Activated T-helper 1 cell treated with anti-CD3 and anti-CD28 coated beads, Interleukin-2, amount 50 U/mL, for 16 hours (primary cell): ENCODE results near the gene SP3.

Experiments used
- DNase-seq, 2 donors: peaks; one replicate each; pipeline ENCODE4 v3.0.0-alpha.2; 2020; ENCODE audit warnings: low read depth in 1 of 2, low spot score in 1 of 2

SP3 gene

DNA sequence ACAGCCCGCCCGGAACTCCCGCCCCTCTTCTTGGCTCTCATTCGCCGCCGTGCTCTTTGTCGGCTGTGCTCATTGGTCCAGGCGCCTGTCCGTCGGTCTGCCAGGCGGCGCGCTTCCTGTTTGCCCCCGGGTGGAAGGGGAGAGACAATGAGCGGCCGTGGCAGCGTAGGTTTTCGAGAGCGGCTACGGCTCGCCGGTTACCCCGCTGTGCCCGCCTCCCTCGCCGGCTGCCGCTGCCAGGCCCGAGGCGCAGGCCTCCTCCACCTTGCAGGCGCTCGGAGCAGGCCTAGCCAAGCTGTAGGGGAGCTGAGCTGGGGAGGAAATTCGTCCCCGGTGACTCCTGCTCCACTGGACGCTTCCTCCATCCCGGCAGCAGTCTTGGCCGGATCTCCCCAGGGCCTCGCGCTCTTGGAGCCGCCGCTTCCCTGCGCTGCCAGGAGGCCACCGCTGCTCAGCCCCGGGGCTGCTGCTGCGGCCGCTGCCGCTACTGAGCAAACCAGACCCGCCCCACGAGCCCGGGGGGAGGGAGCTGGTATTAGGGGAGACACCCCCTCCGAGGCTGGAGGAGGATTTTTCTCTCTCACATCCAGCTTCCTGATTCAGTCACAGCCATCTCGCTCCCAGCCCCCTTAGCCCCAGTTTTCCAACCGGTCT lies at the start of gene SP3:
TSS of gene SP3 (minus strand) at position 2 of the 654 bp plus-strand sequence. CDS start 202 bp downstream, outside the sequence.
- DNase-seq = peak; percentile 88 to 92

DNA sequence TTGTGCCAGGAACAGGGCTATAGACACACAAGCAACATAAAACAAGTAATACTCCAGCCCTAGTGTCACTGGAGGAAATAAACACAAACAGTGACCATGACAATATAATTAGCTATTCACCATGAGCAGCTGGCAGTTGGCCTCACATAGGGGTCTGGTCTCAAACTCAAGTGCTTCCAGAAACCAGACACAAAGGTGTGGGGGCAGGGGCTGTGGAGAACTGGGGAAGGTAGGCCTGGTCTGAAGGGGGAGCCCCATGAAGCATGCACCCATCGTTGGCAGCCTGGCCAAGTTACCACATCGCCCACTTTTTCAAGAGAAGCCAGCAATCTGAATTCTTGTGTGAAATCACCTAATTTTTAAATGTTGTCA lies 49.5 kb upstream of the SP3 start:
- DNase-seq = no peak

DNA sequence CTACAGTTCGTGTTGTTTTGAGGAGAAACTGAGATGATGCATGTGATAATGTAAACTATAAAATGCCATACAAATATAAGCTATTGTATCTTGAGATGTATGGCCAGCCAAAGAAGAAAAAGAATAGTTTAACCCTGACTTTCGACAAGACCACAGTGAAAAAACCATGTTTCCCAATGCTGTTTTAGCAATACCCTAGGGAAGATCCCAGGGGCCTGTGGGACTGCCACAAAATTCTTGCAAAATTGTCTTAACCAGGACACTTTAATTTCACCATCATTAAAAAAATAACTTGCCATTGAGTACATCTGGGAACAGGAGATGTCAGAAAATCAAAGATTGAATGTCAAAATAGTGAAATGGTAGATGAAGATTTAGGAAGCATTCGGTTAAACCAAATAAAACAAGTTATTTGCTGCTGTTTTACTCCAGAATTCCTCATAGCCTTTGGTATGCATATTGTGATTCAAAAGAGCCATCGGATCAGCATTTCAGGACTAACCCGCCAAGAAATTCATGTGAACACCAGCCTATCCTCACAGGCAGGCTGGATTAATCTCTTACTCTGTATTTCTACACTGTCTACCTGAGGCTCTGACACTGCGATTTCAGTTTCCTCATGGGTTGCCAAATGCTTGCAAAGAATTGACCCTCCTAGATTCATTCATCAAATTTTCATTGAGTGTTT lies 49.0 kb upstream of the SP3 start:
- DNase-seq = no peak

DNA sequence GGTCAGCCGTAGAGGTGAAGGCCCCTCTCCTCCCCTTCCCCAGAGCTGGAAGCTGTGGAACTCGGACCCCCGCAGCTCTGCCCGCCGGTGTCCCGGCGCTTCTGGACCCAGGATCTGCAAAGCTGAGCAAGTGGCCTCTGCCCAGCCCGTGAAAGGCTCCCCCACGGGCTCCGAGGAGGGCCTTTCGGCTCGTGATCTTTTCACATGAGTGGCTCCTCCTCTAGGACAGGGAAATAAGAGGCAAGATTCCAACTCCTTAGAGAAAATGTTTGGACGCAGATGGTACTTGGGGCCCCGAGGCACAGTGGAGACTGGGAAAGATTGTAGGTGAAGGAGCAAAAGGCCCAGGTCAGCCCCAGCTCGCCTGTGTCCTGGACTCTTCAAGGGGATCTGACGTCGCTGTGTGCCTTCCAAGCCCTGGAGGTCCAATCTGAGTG lies 48.2 kb upstream of the SP3 start:
- DNase-seq = no peak

DNA sequence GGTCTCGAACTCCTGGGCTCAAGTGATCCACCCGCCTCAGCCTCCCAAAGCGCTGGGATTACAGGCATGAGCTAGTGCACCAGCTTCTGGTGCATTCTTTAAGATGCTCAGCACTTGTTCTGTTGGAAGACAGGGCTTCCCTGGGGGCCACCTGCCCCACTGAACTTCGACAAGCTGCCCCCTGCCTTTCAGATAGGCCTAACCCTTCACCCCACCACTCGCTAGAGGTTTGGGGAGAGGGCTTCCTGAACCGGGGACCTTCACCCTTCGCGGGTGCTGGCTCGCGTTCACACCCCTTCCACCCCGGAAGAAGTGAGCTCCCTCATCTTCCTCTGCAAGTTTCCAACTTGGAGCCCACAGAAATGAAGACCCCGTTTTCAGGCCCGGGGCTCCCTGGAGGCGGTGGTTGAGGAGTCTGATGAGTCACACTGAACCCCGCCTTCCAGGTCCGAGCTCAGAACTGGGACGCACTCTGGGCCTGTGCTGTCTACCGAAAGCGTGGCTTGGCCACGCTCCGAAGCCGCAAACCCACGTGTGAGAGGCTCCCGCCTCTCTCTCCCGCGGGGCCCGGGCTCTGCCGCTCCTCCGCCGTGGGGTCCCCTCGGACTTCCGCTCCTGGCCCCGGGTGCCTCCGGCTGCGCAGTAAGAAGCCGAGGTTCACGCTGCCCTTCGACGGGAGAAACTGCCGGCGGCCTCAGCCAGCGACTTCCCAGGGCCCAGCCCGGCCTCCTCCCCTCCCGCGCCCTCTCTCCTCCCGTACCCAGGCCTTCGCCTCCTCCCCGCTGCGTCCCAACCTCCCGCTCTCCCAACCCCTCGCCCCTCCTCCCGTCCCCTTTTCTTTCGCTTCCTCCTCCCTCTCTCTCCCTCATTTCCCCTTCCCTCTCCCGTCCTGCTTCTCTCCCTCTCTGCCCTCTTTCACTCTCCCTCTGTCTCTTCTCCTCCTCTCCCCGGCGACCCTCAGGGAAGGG lies 47.5 kb upstream of the SP3 start:
- peak in 1 of 2 donors; percentile 13 for DNase-seq

DNA sequence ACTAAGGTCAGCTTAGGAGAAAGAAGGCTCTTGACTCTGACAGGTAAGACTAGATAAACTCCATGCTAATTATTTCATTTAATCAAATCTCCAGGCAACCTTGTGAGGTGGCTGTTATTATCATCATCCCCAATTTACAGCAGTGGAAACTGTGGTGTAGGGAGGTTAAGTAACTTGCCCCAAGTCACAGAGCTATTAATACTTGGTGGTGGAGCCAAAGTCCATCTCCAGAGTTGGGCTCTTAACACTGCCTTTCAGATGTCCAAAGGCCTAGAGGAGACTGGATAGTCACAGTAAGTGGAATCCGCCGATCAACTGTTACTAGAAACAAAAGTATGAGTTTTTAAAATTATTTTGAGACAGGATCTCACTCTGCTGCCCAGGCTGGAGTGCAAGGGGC lies 46.6 kb upstream of the SP3 start:
- DNase-seq = no peak

DNA sequence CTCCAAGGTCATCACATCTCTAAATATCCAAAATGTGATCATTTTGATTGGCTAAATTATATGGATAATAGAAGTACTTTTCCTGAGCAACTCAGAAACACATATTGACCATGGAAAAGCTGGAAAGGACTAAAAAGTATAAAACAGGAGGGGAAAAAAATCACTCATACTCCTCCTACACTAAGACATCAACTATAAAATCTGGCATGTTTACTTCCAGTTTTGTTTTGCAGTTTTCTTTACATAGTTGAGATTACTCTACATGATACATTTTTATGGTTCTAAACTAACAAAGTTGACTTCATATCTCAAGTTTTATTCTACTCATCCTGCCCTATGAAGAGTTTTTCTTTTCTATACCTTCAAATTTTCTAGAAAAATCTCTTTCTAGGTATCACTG lies 46.0 kb upstream of the SP3 start:
- DNase-seq = no peak

DNA sequence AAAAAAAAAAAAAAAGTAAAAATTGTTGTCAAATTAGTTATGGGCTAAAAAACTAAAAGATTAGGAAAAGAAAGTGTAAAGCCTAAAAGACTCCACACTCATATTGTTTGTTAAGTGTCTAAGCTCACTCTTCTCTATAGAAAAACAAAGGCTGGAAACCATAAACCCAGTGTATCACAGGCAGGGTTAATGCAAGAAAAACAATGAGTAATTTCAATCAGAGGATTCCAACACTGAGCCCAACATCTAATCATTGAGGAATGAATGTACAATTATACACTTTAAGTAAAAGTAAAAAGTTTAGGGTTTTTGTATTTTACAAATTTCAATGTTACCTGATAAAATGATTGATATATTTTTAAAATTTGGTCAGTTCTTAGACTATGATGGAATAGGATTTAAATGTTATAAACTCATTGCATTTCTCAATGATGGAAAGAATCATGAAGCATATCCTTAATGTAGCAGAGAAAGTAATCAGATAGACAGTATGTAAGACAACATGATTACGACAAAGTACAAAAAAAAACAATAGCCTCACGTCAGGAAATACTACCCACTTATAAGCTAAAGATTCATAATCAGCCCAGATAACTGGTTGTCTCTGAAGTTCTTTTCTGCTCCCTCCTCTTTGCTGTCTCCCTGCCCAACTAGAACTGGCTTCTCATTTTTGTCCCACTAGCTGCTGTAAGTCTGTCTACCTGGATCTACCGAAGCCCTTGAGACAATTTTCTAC lies 44.5 kb upstream of the SP3 start:
- no peak for DNase-seq

DNA sequence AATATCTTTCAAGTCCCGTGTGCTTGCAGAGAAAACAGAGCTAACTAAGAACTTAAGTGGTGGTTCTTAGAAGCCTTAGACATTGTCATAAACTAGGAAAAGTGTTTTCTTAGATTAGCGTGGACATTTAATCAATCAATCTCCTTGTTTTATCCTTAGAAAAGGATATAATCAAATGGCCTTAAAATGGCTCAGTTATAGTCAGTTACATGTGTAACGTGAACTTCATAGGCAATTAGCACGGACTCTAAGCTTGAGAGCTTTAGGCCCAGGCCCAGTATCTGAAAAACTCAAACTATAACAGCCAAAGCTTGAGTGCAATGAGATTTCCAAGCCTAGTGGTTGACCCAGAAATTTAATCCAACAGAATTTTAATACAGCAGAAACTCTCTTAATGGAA lies 43.5 kb upstream of the SP3 start:
- no peak for DNase-seq

DNA sequence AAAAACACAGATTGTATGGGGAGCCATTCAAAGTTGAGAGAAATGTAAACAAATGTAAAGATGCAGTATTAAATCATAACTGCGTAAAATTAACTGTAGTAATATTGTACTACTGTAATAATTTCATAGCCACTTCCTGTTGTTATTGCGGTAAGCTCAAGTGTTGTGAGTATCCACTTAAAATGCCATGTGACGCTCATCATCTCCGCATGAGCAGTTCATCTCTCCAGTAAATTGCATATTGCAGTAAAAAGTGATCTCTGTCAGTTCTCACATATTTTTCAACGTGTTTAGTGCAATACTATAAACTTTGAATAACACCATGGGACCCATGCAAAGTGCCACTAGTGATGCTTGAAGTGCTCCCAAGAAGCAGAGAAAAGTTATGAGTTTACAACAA lies 41.8 kb upstream of the SP3 start:
- DNase-seq = no peak

DNA sequence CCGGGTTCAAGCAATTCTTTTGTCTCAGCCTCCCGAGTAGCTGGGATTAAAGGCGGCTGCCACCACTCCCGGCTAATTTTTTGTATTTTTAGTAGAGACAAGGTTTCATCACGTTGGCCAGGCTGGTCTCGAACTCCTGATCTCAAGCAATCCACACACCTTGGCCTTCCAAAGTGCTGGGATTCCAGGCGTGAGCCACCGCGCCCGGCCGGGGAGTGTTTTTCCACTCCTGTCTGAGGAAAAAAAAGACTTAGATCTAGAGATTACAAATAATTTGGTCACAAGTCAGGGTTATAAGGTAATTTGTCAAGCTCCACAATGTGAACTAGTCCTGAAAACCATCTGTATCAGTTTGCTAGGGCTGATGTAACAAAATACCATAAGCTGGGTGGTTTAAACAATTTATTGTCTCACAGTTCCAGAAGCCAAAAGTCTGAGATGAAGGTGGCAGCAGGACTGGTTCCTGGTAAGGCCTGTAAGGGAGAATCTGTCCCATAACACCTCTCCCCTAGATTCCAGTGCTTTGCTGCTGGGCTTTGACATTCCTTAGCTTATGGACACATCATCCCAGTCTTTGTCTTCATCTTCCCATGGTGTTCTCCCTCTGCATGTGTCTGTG lies 40.7 kb upstream of the SP3 start:
- no peak for DNase-seq

DNA sequence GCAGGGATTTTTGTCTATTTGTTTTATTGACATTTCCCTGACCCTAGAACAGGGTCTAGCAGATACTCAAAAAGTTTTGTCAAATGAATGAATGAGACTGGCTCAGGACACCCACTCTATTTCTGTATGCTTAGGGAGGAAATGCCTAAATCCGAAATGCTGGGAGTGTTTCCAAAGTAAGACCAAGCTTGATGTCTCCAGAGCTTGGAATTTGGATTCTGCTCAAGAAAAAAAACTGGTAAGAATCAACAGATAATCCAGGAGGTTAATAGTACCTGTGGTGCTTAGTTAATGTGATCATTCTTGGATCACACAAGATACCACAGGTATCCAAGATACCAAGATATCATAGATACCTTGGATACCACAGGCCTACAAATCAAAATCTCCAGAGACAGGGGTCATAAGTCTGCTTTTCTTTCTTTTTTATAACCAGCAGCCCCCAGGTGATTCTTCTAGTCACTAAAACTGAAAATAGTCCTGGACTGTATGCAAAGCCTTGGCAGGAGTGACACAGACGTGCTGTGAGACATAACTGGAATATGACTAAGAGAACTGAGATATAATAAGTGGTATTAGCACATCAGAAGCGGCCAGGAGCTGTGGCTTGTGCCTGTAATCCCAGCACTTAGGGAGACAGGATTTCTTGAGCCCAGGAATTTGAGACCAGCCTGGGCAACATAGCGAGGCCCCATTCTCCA lies 39.9 kb upstream of the SP3 start:
- no peak for DNase-seq

DNA sequence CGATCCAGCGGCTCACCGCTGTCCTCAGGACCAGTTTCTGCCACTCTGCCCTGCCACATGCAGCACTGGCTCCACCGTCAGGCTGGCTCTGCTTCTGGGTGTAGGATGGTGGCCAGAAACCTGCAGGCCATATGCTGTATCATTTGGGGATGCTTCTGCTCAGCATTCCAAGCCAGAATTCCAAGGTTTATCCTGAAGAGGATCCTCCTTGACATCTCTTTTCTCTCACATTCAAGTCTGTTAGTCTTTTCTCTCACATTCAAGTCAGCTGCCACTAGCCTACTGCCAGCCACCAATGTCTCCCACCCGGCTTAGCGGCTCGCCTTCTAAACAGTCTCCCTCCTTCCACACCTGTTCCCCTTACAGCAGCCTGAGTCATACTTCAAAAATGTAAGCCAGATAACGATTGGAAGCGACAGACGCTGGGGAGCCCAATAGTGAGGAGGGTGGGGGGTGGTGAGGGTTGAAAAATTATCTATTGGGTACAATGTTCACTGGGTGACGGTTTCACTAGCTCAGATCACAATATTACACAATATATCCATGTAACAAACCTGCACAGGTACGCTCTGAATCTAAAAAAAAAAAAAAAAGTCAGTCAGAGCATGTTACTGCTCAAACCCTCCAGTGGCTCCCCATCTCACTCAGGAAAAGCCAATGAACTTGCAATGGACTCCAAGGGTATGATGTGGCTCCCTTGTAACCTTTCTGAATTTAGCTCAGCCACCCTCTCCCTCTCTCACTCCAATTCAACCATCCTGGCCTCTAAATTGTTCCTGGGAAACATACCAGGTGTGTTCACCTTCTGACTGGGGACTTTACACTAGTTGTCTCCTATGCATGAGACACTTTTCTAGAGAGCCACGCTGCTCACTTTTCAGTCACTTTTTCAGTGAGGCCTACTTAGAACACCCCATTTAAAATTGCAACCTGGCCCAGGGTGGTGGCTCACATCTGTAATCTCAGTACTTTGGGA lies 38.8 kb upstream of the SP3 start:
- DNase-seq = no peak

DNA sequence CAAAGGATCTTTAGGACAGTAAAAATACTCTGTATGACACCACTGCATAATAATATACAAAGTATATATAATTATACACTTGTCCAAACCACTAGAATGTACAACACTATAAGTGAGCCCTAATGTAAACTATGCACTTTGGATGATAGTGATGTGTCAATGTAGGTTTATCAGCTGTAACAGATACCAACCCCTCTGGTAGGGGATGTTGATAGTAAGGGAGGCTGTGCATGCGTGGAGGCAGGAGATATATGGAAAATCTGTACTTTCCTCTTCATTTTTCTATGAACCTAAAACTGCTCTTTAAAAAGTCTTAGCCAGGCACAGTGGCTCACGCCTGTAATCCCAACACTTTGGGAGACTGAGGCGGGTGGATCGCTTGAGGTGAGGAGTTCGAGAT lies 37.5 kb upstream of the SP3 start:
- no peak for DNase-seq

DNA sequence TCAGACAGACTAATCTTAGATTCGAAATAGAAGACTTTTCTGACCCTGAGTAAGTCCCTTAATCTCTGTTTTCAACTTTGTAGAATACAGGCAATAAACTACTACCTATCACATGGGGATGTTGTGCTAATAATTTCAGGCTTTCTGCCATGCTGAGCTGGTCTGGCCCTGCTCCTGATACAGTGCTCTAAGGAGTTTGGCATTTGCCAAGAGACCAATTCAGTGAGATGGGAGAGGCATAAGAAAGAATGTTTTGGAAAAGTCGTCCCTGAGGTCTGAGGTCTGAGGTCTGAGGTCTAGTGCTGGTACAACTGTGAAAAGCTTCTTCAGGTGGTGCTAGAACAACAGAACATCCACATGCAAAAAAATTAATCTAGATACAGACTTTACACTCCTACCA lies 35.9 kb upstream of the SP3 start:
- no peak for DNase-seq

DNA sequence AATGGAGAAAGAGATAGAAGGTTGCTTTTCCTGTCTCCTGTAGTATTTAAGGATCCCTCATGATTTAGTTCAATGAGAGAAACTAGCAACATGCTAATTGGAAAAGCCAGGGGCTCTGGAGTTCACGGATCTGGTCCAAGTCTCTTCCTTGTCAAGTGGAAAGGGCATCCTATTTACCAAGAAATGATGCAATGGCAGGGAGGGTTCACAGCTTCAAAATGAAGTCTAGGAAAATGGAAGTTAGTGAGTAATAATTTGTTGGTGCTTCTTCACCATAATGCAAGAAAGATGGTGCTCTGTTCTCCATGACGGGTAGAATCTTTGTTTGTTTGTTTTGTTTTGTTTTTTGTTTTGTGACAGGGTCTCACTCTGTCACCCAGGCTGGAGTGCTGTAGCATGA lies 34.6 kb upstream of the SP3 start:
- DNase-seq = no peak

DNA sequence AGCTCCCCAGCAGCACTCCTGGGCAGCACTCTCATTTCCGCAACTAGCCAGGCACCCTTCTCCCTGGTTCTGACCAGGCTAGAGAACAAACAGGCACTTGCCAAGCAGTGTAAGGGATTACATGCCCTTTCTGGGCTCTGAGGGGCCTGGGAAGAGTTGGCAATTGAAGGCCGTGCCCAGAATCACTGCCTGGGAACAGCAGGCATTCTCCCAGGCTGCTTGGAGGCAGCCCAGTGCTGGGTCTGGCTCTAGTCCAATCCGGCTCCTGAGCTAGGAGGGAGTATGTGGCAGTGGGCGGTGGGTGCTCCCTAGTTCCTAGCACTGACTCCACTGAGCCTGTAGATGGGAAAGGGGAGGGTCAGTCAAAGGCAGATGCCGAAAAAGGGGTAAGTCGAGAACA lies 34.1 kb upstream of the SP3 start:
- DNase-seq = no peak

DNA sequence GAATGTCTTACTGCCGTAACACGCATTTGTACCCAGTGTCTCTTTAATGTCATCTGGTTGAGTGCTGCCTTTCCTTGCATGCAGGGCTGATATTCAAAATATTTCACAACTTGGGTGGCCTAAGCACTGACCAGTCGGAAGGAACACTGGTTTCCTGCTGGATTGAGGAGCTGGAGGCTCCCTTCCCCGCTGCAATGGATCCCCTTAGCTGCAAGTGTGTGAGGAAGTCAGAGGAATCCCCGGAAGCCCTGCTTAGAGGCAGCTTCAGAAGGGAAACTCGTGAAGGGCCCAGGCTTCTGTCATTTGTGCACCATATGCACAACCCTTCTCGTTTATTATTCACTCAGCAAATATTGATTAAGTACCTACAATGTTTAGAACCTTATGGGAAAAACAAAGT lies 33.2 kb upstream of the SP3 start:
- no peak for DNase-seq

DNA sequence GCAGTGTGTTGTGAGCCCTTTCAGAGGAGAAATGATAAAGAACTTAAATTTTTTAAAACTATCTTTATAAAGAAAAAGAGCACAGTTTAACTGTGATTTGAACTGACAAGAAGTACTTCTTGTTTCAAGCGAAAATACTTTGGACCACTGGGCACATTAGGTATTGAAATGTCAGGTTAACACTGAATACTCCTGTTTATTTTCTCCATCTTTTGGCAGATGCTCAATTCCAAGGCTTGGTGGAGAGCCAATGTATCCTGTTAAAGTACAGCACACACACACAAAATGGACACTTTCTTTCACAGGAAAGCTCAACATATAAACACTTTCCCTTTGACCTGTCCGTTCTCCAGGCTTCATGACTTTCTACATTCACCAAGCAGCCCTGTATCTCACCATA lies 32.6 kb upstream of the SP3 start:
- no peak for DNase-seq
